ENCODE data around the gene LSM4. TPM values are rescaled to one million over a fixed set of nuclear protein-coding genes. Genes with fewer than 3 reads are reported as not detected.

Gene LSM4
- total and polyA plus RNA-seq, 2 donors from 2014 or later, result 87.7 to 245 TPM

- no peak for TF ChIP-seq CTCF (IDR thresholded peaks at IDR 0.05; ENCODE audit: borderline replicate concordance, extremely low read depth, insufficient read depth)
- Histone ChIP-seq H3K4me3 (ENCODE audit: low read length in 3 of 3) (no peak overlapping the region), H3K27ac (ENCODE audit: low read depth in 2 of 2, low read length in 2 of 2) (no peak overlapping the region), H3K27me3 (ENCODE audit: control insufficient read depth, insufficient read depth, low read length) (no peaks in the 10 kb centered on the region), H3K9ac (ENCODE audit: low read length in 3 of 3) (no peak overlapping the region), H3K9me3 (ENCODE audit: control insufficient read depth in 2 of 3, insufficient read depth in 1 of 3, low read length in 3 of 3) (no peaks in the 10 kb centered on the region), H3K36me3 (ENCODE audit: control insufficient read depth in 2 of 3, insufficient read depth in 3 of 3, low read length in 3 of 3) (peaks cover 0 to 8% (median 3%) of the 10 kb centered on the region in 3 donors), H3K4me1 (ENCODE audit: control insufficient read depth in 2 of 3, insufficient read depth in 2 of 3, low read depth in 1 of 3, low read length in 3 of 3) (peaks cover 0 to 18% (median 8%) of the 10 kb centered on the region in 3 donors)
- intact Hi-C loops (cut with DNase I), result no loop called here
- DNase-seq (no peak), FAIRE-seq (no peak)
Measured at GRCh38 chr19:18309525-18310064, 13.3 kb downstream of the LSM4 start.

GRCh38 chr19:18308948-18309325, 13.9 kb downstream of the LSM4 start:
- Histone ChIP-seq H3K4me3 (ENCODE audit: low read length in 3 of 3) (no peak overlapping the region), H3K36me3 (ENCODE audit: control insufficient read depth in 2 of 3, insufficient read depth in 3 of 3, low read length in 3 of 3) (peaks cover 0 to 8% (median 0%) of the 10 kb centered on the region in 3 donors), H3K4me1 (ENCODE audit: control insufficient read depth in 2 of 3, insufficient read depth in 2 of 3, low read depth in 1 of 3, low read length in 3 of 3) (peaks cover 0 to 21% (median 8%) of the 10 kb centered on the region in 3 donors), H3K27ac (ENCODE audit: low read depth in 2 of 2, low read length in 2 of 2) (no peak overlapping the region), H3K9me3 (ENCODE audit: control insufficient read depth in 2 of 3, insufficient read depth in 1 of 3, low read length in 3 of 3) (no peaks in the 10 kb centered on the region), H3K9ac (ENCODE audit: low read length in 3 of 3) (no peak overlapping the region), H3K27me3 (ENCODE audit: control insufficient read depth, insufficient read depth, low read length) (no peaks in the 10 kb centered on the region)
- intact Hi-C loops (cut with DNase I), result no loop called here
- no peak for TF ChIP-seq CTCF (IDR thresholded peaks at IDR 0.05; ENCODE audit: borderline replicate concordance, extremely low read depth, insufficient read depth)
- no peak for FAIRE-seq
- DNase-seq, result no peak

GRCh38 chr19:18308051-18308947, 14.6 kb downstream of the LSM4 start:
- FAIRE-seq, result no peak
- H3K4me3 ChIP-seq (ENCODE audit: low read length in 3 of 3), result no peak overlapping the region
- H3K9me3 ChIP-seq (ENCODE audit: control insufficient read depth in 2 of 3, insufficient read depth in 1 of 3, low read length in 3 of 3), result no peaks in the 10 kb centered on the region
- H3K27ac ChIP-seq (ENCODE audit: low read depth in 2 of 2, low read length in 2 of 2), result no peak overlapping the region
- no peak for DNase-seq
- no peaks in the 10 kb centered on the region for H3K27me3 ChIP-seq (ENCODE audit: control insufficient read depth, insufficient read depth, low read length)
- intact Hi-C loops (cut with DNase I), result no loop called here
- no peak for TF ChIP-seq CTCF (IDR thresholded peaks at IDR 0.05; ENCODE audit: borderline replicate concordance, extremely low read depth, insufficient read depth)
- H3K9ac ChIP-seq (ENCODE audit: low read length in 3 of 3), result no peak overlapping the region
- H3K36me3 ChIP-seq (ENCODE audit: control insufficient read depth in 2 of 3, insufficient read depth in 3 of 3, low read length in 3 of 3), result peaks cover 0 to 8% (median 0%) of the 10 kb centered on the region in 3 donors
- H3K4me1 ChIP-seq (ENCODE audit: control insufficient read depth in 2 of 3, insufficient read depth in 2 of 3, low read depth in 1 of 3, low read length in 3 of 3), result peaks cover 0 to 25% (median 8%) of the 10 kb centered on the region in 3 donors

Data from kidney (tissue), 14 donors.